Right lobe of liver (tissue), 6 donors: ENCODE data around the gene TEX36. TPM values are rescaled to one million over a fixed set of nuclear protein-coding genes. Genes with fewer than 3 reads are reported as not detected.

Experiments
- ATAC-seq, 4 donors: fragments of 200-7000 bp; cut with Tn5 transposase; one replicate each; pipeline ENCODE4 v1.9.1; 2020; ENCODE audit warnings: mild to moderate bottlenecking in 4 of 4, moderate library complexity in 4 of 4
- DNase-seq, 3 donors: peaks; one replicate each; pipeline ENCODE4 v3.0.0-alpha.2; 2020
- H3K27ac ChIP-seq, 3 donors: fragments of 200-600 bp; one replicate each; pipeline ENCODE4 v1.8.0; 2022
- H3K27me3 ChIP-seq, 2 donors: fragments of 200-600 bp; one replicate each; pipeline ENCODE4 v1.8.0; 2022
- H3K36me3 ChIP-seq, 4 donors: fragments of 200-600 bp; sonication (generic) in 1 of 4; one replicate each; pipeline versions ENCODE4 v1.5.1 to v1.8.0; 2017 to 2022; ENCODE audit warnings: control low read depth in 1 of 4
- H3K4me1 ChIP-seq, 4 donors: fragments of 200-600 bp; sonication (generic) in 1 of 4; one replicate each; pipeline versions ENCODE4 v1.5.1 to v1.8.0; 2017 to 2022; ENCODE audit warnings: control low read depth in 1 of 4
- H3K4me3 ChIP-seq, 3 donors: fragments of 200-600 bp; one replicate each; pipeline ENCODE4 v1.8.0; 2022
- H3K9me3 ChIP-seq, 4 donors: fragments of 200-600 bp; sonication (generic) in 1 of 4; one replicate each; pipeline versions ENCODE4 v1.5.1 to v1.8.0; 2017 to 2022; ENCODE audit warnings: control low read depth in 1 of 4
- POLR2A ChIP-seq: fragments of 450-650 bp; IDR thresholded peaks from one replicate; pipeline ENCODE4 v1.6.1; 2017; ENCODE audit warnings: antibody characterized with exemption, mild to moderate bottlenecking
- WGBS: methylation state at CpG from one replicate; pipeline ENCODE4 v1.1.6; 2018; ENCODE audit warnings: low coverage, low lambda C conversion rate; ENCODE audit not compliant: insufficient coverage; ENCODE audit errors: missing lambda C conversion rate; 5-methylcytosine and 5-hydroxymethylcytosine counted together
- intact Hi-C, 2 donors: fragments of 100-400 bp; cut with DNase I; formaldehyde crosslinking; loops; one replicate each; pipeline versions ENCODE4 v1.11.2 to v1.14.1; 2022
- total RNA-seq, 6 experiments: library from RNA; depleted of rRNA in 2 of 6; stranded (reverse); fragments of >200 nt in 2 of 6; fragmentation: NEBNext Ultra II Directional in 3 of 6; extraction: Animal tissue kit (Norgen Biotek cat#: 25700) in 3 of 6; gene quantifications; one replicate each; pipeline versions ENCODE4 v1.1.0 to v1.2.4, GENCODE V29; 2016 to 2023
- TF ChIP-seq, protein P1 (sequence below), 4 donors: fragments of 200-600 bp in 3 of 4; fragments of 450-650 bp in 1 of 4; IDR thresholded peaks; one replicate each; pipeline versions ENCODE4 v1.5.1 to v1.8.0; 2016 to 2022; ENCODE audit warnings: antibody characterized with exemption in 4 of 4, mild to moderate bottlenecking in 2 of 4
- donor health status: DM: no; HTN: yes; CAD: no.
- donor health status: DM: no; HTN: no; CAD: no.
- donor health status: DM: no; HTN: no; CAD: no.
- donor health status: DM: no; HTN: yes; CAD: no.
- donor health status: DM: no; HTN: yes; CAD: no.

TEX36 gene
- total RNA-seq, 6 experiments from 2014 or later: not detected

DNA sequence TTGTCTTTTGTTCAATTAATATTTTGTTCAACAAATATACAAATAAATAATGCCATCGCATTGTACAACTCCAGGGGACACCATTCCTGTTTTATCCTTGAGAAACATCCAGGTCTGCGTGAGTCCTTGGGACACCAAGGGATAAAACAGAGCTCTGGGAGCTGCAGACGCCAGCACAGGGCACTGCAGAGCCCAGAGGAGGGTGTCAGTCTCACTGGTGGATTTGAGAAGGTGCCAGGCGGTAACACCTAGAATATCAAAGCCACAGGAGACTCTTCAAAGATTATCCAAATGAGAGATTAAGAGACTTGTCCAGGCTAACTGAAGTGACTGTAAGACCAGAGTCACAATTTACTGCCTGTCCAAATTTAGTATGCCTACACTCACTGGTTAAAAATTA, 55.3 kb downstream of the TEX36 start:
- H3K27me3 ChIP-seq: no peaks in the 10 kb centered on the region
- intact Hi-C loops: no loop called here
- 55% methylated on average over 4 of the region's 4 CpGs for WGBS
- no peak for TF ChIP-seq POLR2A
- TF ChIP-seq, protein P1, sequence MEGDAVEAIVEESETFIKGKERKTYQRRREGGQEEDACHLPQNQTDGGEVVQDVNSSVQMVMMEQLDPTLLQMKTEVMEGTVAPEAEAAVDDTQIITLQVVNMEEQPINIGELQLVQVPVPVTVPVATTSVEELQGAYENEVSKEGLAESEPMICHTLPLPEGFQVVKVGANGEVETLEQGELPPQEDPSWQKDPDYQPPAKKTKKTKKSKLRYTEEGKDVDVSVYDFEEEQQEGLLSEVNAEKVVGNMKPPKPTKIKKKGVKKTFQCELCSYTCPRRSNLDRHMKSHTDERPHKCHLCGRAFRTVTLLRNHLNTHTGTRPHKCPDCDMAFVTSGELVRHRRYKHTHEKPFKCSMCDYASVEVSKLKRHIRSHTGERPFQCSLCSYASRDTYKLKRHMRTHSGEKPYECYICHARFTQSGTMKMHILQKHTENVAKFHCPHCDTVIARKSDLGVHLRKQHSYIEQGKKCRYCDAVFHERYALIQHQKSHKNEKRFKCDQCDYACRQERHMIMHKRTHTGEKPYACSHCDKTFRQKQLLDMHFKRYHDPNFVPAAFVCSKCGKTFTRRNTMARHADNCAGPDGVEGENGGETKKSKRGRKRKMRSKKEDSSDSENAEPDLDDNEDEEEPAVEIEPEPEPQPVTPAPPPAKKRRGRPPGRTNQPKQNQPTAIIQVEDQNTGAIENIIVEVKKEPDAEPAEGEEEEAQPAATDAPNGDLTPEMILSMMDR (IDR thresholded peaks at IDR 0.05): no peak
- ATAC-seq (no peak), DNase-seq (no peak)
- no peak overlapping the region for H3K27ac ChIP-seq
- no peaks in the 10 kb centered on the region for H3K4me1 ChIP-seq
- H3K4me3 ChIP-seq: no peak overlapping the region
- H3K9me3 ChIP-seq: no peaks in the 10 kb centered on the region
- H3K36me3 ChIP-seq: no peaks in the 10 kb centered on the region

DNA sequence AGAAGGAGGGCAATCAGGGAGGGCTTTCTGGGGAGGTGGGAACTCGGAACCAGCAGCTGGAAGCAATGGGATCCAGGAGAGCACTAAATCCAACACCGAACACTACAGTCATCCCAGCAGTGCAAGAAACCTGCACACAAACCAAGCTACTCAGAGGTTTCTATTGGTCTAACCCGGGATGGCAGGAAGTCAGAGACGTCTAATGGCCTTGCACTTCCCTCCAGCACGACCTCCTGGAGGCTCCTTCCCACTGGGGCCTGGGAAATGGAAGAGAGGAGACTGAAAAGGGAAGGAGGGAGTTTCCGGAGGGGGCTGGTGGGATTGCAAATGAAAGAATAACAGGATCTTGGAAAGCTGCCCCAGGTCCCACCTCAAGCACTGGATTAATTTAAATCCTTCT, 56.3 kb downstream of the TEX36 start:
- Histone ChIP-seq H3K36me3 (no peaks in the 10 kb centered on the region), H3K4me3 (no peak overlapping the region), H3K27ac (no peak overlapping the region), H3K27me3 (no peaks in the 10 kb centered on the region), H3K4me1 (no peaks in the 10 kb centered on the region), H3K9me3 (no peaks in the 10 kb centered on the region)
- WGBS: 20% methylated on average over 4 of the region's 6 CpGs
- TF ChIP-seq, protein P1 (IDR thresholded peaks at IDR 0.05): no peak
- TF ChIP-seq POLR2A: no peak
- no peak for DNase-seq
- intact Hi-C loops: no loop called here
- ATAC-seq: peak in 1 of 4 donors; percentile 46

DNA sequence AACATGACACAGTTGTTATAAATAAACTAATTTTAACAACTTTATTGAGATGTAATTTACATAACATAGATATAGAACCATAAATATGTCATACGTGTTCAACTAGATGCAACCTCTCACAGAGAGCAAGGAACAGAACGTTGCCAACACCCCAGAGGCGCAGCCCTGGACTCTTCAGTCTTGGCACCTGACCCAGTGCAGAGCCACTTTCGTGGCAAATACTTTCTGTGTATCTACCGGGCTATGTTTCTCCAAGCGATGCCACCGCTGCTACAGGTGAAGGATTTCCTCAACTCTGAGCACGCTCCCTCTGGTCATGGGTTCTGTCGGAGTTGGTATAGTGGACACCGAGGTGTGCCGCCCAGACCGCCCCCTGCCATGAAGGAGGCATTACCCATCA, 57.4 kb downstream of the TEX36 start:
- no peak for DNase-seq
- H3K4me1 ChIP-seq: no peaks in the 10 kb centered on the region
- no peak overlapping the region for H3K27ac ChIP-seq
- TF ChIP-seq, protein P1 (IDR thresholded peaks at IDR 0.05): no peak
- no peak for TF ChIP-seq POLR2A
- H3K36me3 ChIP-seq: no peaks in the 10 kb centered on the region
- no peaks in the 10 kb centered on the region for H3K27me3 ChIP-seq
- H3K9me3 ChIP-seq: no peaks in the 10 kb centered on the region
- intact Hi-C loops: no loop called here
- 52% methylated on average over 9 of the region's 12 CpGs for WGBS
- peak in 1 of 4 donors; percentile 43 for ATAC-seq
- no peak overlapping the region for H3K4me3 ChIP-seq

DNA sequence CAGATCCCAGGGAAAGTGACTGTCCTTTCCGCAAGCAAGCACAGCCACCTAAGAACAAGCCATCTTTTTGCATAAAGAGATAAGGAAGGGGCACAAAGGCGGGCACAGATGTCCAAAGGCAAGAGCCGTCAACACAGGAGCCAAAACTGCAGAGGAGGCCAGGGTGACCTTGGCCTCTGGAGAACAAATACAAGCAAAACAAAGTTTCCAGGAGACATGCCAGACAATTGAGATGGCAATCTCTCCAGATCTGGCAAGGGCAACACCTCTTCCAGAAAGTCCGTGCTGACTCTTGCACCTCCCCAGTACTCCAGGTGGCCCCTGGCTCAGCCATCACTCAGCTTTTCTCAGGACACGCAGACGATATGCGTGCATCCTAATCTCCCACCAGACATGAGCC, 58.2 kb downstream of the TEX36 start:
- no peaks in the 10 kb centered on the region for H3K9me3 ChIP-seq
- no peak overlapping the region for H3K4me3 ChIP-seq
- H3K36me3 ChIP-seq: no peaks in the 10 kb centered on the region
- intact Hi-C loops: no loop called here
- H3K27me3 ChIP-seq: no peaks in the 10 kb centered on the region
- WGBS: 45% methylated on average over 4 of the region's 7 CpGs
- ATAC-seq: no peak
- no peak overlapping the region for H3K27ac ChIP-seq
- DNase-seq: no peak
- TF ChIP-seq, protein P1 (IDR thresholded peaks at IDR 0.05): no peak
- no peak for TF ChIP-seq POLR2A
- no peaks in the 10 kb centered on the region for H3K4me1 ChIP-seq

DNA sequence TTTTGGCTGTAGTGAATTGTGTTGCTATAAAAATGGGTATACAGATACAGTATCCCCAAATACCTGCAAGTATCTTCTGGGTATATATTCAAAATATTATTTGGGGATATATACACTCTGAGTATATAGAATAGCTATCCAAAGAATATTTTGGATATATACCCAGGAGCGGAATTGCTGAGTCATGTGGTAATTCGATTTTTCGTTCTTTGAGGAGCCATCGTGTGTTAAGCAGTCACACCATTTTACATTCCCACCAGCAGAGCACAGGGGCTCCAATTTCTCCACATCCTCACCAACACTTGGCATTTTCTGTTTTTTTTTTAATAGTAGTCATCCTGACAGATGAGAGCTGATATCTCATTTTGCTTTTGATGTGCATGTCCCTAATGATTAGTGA, 61.9 kb downstream of the TEX36 start:
- intact Hi-C loops: no loop called here
- no peaks in the 10 kb centered on the region for H3K9me3 ChIP-seq
- no peak overlapping the region for H3K4me3 ChIP-seq
- no peaks in the 10 kb centered on the region for H3K27me3 ChIP-seq
- no peak overlapping the region for H3K27ac ChIP-seq
- no peaks in the 10 kb centered on the region for H3K4me1 ChIP-seq
- no peak for DNase-seq
- no peaks in the 10 kb centered on the region for H3K36me3 ChIP-seq
- no peak for ATAC-seq
- no peak for TF ChIP-seq POLR2A
- TF ChIP-seq, protein P1 (IDR thresholded peaks at IDR 0.05): no peak
- WGBS: 85% methylated on average over 4 of the region's 4 CpGs
